Common myeloid progenitor, CD34-positive (primary cell): ENCODE measurements around the gene MLIP.
"Not testable (repeated sequence)": the region's sequence is repeated elsewhere in the genome, so short reads cannot be mapped to it uniquely, and the experiment has no call there.

ENCODE experiments used
- CTCF ChIA-PET: fragments of 350-600 bp; sonication (Branson Sonifier 250); formaldehyde crosslinking; loops from one replicate; lab custom pipeline; 2021; ENCODE audit warnings: antibody characterized with exemption; lab: Charles Lee
- POLR2A ChIA-PET: fragments of 350-600 bp; sonication (Branson Sonifier 250); formaldehyde crosslinking; loops from one replicate; lab custom pipeline; 2021; ENCODE audit warnings: antibody characterized with exemption; lab: Charles Lee
- DNase-seq, 3 donors: peaks; one replicate each; pipeline versions ENCODE4 v3.0.0 to v3.0.0-alpha.2; 2013
- H3K27ac ChIP-seq, 2 experiments: 1 replicate in 1 of 2; 2 replicates in 1 of 2; pipeline ENCODE4 v1.7.0; 2013; ENCODE audit warnings: inconsistent platforms in 2 of 2, low read length in 2 of 2, mild to moderate bottlenecking in 2 of 2, low read depth in 1 of 2, moderate library complexity in 1 of 2; ENCODE audit not compliant: severe bottlenecking in 2 of 2, insufficient read depth in 1 of 2, poor library complexity in 1 of 2
- H3K27me3 ChIP-seq, 5 experiments: replicated peaks in 2 of 5; 1 replicate in 3 of 5; 2 replicates in 2 of 5; pipeline versions ENCODE4 v1.6.1 to v1.7.0; 2013; ENCODE audit warnings: low read length in 4 of 5, mild to moderate bottlenecking in 2 of 5, moderate library complexity in 2 of 5, inconsistent platforms in 1 of 5; ENCODE audit not compliant: insufficient read depth in 5 of 5, control insufficient read depth in 4 of 5
- H3K36me3 ChIP-seq, 4 experiments: 1 replicate in 2 of 4; 2 replicates in 2 of 4; pipeline versions ENCODE4 v1.6.1 to v1.7.0; 2013; ENCODE audit warnings: low read length in 3 of 4, control low read depth in 1 of 4, mild to moderate bottlenecking in 1 of 4; ENCODE audit not compliant: control insufficient read depth in 4 of 4, insufficient read depth in 4 of 4
- H3K4me1 ChIP-seq, 4 experiments: 1 replicate in 3 of 4; 2 replicates in 1 of 4; pipeline versions ENCODE4 v1.6.1 to v1.7.1; 2013; ENCODE audit warnings: low read length in 3 of 4, mild to moderate bottlenecking in 3 of 4, control low read depth in 1 of 4, inconsistent platforms in 1 of 4, moderate library complexity in 1 of 4; ENCODE audit not compliant: control insufficient read depth in 4 of 4, insufficient read depth in 4 of 4; ENCODE audit errors: control extremely low read depth in 1 of 4
- H3K4me3 ChIP-seq, 7 experiments: 1 replicate in 4 of 7; 2 replicates in 3 of 7; pipeline versions ENCODE4 v1.5.1 to v1.7.0; 2013; ENCODE audit warnings: mild to moderate bottlenecking in 7 of 7, low read length in 6 of 7, moderate library complexity in 6 of 7, inconsistent platforms in 2 of 7, low read depth in 2 of 7, control low read depth in 1 of 7; ENCODE audit not compliant: insufficient read depth in 4 of 7, control insufficient read depth in 1 of 7; ENCODE audit errors: extremely low read depth in 1 of 7
- H3K9me3 ChIP-seq, 5 experiments: 1 replicate in 4 of 5; 2 replicates in 1 of 5; pipeline versions ENCODE4 v1.6.1 to v1.7.1; 2013; ENCODE audit warnings: low read length in 4 of 5, mild to moderate bottlenecking in 2 of 5, inconsistent platforms in 1 of 5, low read depth in 1 of 5, moderate library complexity in 1 of 5; ENCODE audit not compliant: control insufficient read depth in 4 of 5, insufficient read depth in 2 of 5; ENCODE audit errors: control extremely low read depth in 1 of 5
- WGBS: methylation state at CpG from one replicate; pipeline ENCODE4 v1.1.5; 2013; ENCODE audit not compliant: insufficient coverage; 5-methylcytosine and 5-hydroxymethylcytosine counted together

Gene MLIP

GRCh38 chr6:54073487-54073886, 37.8 kb upstream of the MLIP start:
- no peaks in the 10 kb centered on the region for H3K9me3 ChIP-seq
- CTCF ChIA-PET: no interaction called here
- POLR2A ChIA-PET: no interaction called here
- H3K27me3 ChIP-seq: peaks cover 0 to 3% (median 0%) of the 10 kb centered on the region in 5 experiments
- 100% methylated on average over 1 of the region's 2 CpGs for WGBS
- H3K36me3 ChIP-seq: no peaks in the 10 kb centered on the region
- no peak overlapping the region for H3K4me3 ChIP-seq
- H3K4me1 ChIP-seq: no peaks in the 10 kb centered on the region
- no peak for DNase-seq
- H3K27ac ChIP-seq: no peak overlapping the region

- POLR2A ChIA-PET: no interaction called here
- H3K36me3 ChIP-seq: no peaks in the 10 kb centered on the region
- no peak for DNase-seq
Observed at GRCh38 chr6:54074109-54074508, 37.1 kb upstream of the MLIP start.

GRCh38 chr6:54074578-54075195, 36.6 kb upstream of the MLIP start:
- Histone ChIP-seq H3K9me3 (no peaks in the 10 kb centered on the region), H3K4me3 (no peak overlapping the region), H3K27me3 (peaks cover 0 to 3% (median 0%) of the 10 kb centered on the region in 5 experiments), H3K36me3 (no peaks in the 10 kb centered on the region), H3K4me1 (no peaks in the 10 kb centered on the region), H3K27ac (no peak overlapping the region)
- 82% methylated on average over 13 of the region's 13 CpGs for WGBS
- ChIA-PET CTCF (no interaction called here), POLR2A (no interaction called here)
- DNase-seq: no peak

More at GRCh38 chr6:54074109-54074508, 37.1 kb upstream of the MLIP start:
- no peaks in the 10 kb centered on the region for H3K9me3 ChIP-seq
- WGBS: 80% methylated on average over 3 of the region's 4 CpGs
- H3K4me1 ChIP-seq: no peaks in the 10 kb centered on the region
- no peak overlapping the region for H3K27ac ChIP-seq
- H3K27me3 ChIP-seq: peaks cover 0 to 3% (median 0%) of the 10 kb centered on the region in 5 experiments
- no peak overlapping the region for H3K4me3 ChIP-seq
- CTCF ChIA-PET: no interaction called here

- Histone ChIP-seq H3K9me3 (no peaks in the 10 kb centered on the region), H3K4me3 (no peak overlapping the region)
- CTCF ChIA-PET: no interaction called here
Observed at GRCh38 chr6:54076159-54076789, 35.0 kb upstream of the MLIP start.

GRCh38 chr6:54081499-54081898, 29.7 kb upstream of the MLIP start:
- H3K9me3 ChIP-seq, H3K27me3 ChIP-seq, CTCF ChIA-PET, DNase-seq, H3K36me3 ChIP-seq, H3K27ac ChIP-seq, POLR2A ChIA-PET, H3K4me3 ChIP-seq, H3K4me1 ChIP-seq: not testable (repeated sequence)
- WGBS: 100% methylated on average over 9 of the region's 13 CpGs

More at GRCh38 chr6:54076159-54076789, 35.0 kb upstream of the MLIP start:
- peaks cover 0 to 3% (median 0%) of the 10 kb centered on the region in 5 experiments for H3K27me3 ChIP-seq
- no peak for DNase-seq
- WGBS: no CpG with 5 or more reads among the region's 2 CpGs
- no peak overlapping the region for H3K27ac ChIP-seq
- H3K4me1 ChIP-seq: no peaks in the 10 kb centered on the region
- POLR2A ChIA-PET: no interaction called here
- no peaks in the 10 kb centered on the region for H3K36me3 ChIP-seq

- ChIA-PET CTCF (no interaction called here), POLR2A (no interaction called here)
- Histone ChIP-seq H3K36me3 (no peaks in the 10 kb centered on the region), H3K4me1 (no peaks in the 10 kb centered on the region), H3K9me3 (no peaks in the 10 kb centered on the region), H3K4me3 (no peak overlapping the region), H3K27ac (no peak overlapping the region), H3K27me3 (no peaks in the 10 kb centered on the region)
- no CpG with 5 or more reads among the region's 3 CpGs for WGBS
- DNase-seq: no peak
Observed at GRCh38 chr6:54083287-54083686, 28.0 kb upstream of the MLIP start.

- no peaks in the 10 kb centered on the region for H3K27me3 ChIP-seq
- no peaks in the 10 kb centered on the region for H3K9me3 ChIP-seq
- POLR2A ChIA-PET: no interaction called here
- H3K4me3 ChIP-seq: no peak overlapping the region
- 100% methylated on average over 1 of the region's 2 CpGs for WGBS
- no peaks in the 10 kb centered on the region for H3K36me3 ChIP-seq
- no peak overlapping the region for H3K27ac ChIP-seq
- H3K4me1 ChIP-seq: no peaks in the 10 kb centered on the region
- no peak for DNase-seq
- CTCF ChIA-PET: no interaction called here
Observed at GRCh38 chr6:54084231-54084630, 27.0 kb upstream of the MLIP start.
